HL-60 (cell line): ENCODE results near the gene ALPI.

Source experiments
- GABPA ChIP-seq: IDR thresholded peaks from 2 replicates; pipeline ENCODE4 v1.6.1; 2012; ENCODE audit warnings: low read depth
- POLR2AphosphoS5 ChIP-seq: IDR thresholded peaks from 2 replicates; pipeline ENCODE4 v1.6.1; 2012; ENCODE audit warnings: low read depth
- SPI1 ChIP-seq: IDR thresholded peaks from 2 replicates; pipeline ENCODE4 v1.6.1; 2012; ENCODE audit warnings: low read depth, mild to moderate bottlenecking, borderline replicate concordance
- TF ChIP-seq, protein P1 (sequence below): IDR thresholded peaks from one replicate; pipeline ENCODE4 v1.5.1; 2011; ENCODE audit warnings: low read length, control low read depth, inconsistent platforms; ENCODE audit not compliant: insufficient read depth
- TF ChIP-seq, protein P2 (sequence below): IDR thresholded peaks from 2 replicates; pipeline ENCODE4 v1.6.1; 2012; ENCODE audit warnings: low read depth; ENCODE audit not compliant: insufficient replicate concordance

DNA sequence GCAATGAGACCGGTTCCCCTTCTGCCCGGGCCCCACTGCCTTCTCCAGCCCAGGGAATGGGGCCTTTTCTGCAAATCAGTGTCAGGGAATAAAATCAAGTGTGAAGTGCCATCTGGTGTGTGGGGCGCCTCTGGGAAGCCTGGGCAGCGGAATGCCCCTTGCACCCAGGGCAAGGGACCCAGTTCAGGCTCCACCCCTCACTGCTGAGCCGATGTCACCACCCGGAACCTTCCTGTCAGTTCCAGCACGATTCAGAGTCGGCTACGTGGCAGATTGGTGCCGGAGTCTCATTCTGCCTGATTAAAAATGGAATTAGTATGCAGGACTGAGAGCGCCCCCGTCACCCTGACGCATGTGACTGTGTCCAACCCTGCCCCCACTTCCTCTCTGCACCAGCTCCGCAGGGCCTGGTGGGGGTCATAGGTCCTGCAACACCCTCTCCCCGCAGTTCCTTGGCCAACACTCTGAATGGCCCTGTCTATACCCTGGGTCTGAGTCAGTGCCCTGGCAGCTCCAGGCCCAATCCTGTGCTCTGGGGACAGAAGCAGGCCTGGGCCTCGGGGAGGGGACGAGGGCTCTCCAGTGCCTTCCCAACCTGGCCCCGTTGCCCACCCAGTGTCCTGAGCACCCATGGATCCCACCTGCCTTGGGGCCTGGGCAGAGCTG, 8.2 kb upstream of the ALPI start:
- TF ChIP-seq, protein P1, sequence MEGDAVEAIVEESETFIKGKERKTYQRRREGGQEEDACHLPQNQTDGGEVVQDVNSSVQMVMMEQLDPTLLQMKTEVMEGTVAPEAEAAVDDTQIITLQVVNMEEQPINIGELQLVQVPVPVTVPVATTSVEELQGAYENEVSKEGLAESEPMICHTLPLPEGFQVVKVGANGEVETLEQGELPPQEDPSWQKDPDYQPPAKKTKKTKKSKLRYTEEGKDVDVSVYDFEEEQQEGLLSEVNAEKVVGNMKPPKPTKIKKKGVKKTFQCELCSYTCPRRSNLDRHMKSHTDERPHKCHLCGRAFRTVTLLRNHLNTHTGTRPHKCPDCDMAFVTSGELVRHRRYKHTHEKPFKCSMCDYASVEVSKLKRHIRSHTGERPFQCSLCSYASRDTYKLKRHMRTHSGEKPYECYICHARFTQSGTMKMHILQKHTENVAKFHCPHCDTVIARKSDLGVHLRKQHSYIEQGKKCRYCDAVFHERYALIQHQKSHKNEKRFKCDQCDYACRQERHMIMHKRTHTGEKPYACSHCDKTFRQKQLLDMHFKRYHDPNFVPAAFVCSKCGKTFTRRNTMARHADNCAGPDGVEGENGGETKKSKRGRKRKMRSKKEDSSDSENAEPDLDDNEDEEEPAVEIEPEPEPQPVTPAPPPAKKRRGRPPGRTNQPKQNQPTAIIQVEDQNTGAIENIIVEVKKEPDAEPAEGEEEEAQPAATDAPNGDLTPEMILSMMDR: no peak
- no peak for TF ChIP-seq POLR2AphosphoS5
- TF ChIP-seq, protein P2, sequence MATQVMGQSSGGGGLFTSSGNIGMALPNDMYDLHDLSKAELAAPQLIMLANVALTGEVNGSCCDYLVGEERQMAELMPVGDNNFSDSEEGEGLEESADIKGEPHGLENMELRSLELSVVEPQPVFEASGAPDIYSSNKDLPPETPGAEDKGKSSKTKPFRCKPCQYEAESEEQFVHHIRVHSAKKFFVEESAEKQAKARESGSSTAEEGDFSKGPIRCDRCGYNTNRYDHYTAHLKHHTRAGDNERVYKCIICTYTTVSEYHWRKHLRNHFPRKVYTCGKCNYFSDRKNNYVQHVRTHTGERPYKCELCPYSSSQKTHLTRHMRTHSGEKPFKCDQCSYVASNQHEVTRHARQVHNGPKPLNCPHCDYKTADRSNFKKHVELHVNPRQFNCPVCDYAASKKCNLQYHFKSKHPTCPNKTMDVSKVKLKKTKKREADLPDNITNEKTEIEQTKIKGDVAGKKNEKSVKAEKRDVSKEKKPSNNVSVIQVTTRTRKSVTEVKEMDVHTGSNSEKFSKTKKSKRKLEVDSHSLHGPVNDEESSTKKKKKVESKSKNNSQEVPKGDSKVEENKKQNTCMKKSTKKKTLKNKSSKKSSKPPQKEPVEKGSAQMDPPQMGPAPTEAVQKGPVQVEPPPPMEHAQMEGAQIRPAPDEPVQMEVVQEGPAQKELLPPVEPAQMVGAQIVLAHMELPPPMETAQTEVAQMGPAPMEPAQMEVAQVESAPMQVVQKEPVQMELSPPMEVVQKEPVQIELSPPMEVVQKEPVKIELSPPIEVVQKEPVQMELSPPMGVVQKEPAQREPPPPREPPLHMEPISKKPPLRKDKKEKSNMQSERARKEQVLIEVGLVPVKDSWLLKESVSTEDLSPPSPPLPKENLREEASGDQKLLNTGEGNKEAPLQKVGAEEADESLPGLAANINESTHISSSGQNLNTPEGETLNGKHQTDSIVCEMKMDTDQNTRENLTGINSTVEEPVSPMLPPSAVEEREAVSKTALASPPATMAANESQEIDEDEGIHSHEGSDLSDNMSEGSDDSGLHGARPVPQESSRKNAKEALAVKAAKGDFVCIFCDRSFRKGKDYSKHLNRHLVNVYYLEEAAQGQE: no peak
- no peak for TF ChIP-seq GABPA
- no peak for TF ChIP-seq SPI1
